C4-2B (cell line): ENCODE data around the gene CHST11.

ENCODE experiments used
- ZFX ChIP-seq: fragments of 450-650 bp; IDR thresholded peaks from 2 replicates; pipeline ENCODE4 v1.6.1; 2017
- TF ChIP-seq, protein P1 (sequence below): fragments of 450-650 bp; conservative IDR thresholded peaks from 2 replicates; pipeline ENCODE4 v1.5.1; 2017; ENCODE audit warnings: mild to moderate bottlenecking

DNA sequence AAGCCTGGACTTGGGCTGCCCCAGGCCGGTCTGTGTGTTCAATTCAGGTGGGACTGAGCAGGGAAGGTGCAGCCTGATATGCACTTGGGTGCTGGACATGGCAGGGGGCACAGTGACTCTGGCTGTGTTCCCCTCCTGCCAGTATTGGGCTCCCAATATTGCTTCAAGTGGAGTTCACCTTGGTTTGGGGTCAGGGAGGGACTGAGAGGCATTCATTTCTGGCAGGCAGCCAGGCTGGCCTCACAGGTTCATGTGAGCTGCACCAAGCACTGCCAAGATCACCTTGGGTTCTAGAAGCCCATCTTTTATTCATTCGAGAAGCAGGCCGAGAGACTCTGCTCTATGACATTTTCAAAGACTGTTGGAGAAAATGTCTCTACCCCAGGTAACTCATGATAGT lies 245.0 kb downstream of the CHST11 start:
- TF ChIP-seq, protein P1, sequence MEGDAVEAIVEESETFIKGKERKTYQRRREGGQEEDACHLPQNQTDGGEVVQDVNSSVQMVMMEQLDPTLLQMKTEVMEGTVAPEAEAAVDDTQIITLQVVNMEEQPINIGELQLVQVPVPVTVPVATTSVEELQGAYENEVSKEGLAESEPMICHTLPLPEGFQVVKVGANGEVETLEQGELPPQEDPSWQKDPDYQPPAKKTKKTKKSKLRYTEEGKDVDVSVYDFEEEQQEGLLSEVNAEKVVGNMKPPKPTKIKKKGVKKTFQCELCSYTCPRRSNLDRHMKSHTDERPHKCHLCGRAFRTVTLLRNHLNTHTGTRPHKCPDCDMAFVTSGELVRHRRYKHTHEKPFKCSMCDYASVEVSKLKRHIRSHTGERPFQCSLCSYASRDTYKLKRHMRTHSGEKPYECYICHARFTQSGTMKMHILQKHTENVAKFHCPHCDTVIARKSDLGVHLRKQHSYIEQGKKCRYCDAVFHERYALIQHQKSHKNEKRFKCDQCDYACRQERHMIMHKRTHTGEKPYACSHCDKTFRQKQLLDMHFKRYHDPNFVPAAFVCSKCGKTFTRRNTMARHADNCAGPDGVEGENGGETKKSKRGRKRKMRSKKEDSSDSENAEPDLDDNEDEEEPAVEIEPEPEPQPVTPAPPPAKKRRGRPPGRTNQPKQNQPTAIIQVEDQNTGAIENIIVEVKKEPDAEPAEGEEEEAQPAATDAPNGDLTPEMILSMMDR = no peak
- TF ChIP-seq ZFX = no peak
